Measurements from ENCODE around the gene SPG21.

- TF ChIP-seq FOXA1 (IDR thresholded peaks at IDR 0.05), result no peak
- TF ChIP-seq SUZ12 (IDR thresholded peaks at IDR 0.05), result no peak
- TF ChIP-seq SP1 (IDR thresholded peaks at IDR 0.05), result no peak
- TF ChIP-seq BHLHE40 (IDR thresholded peaks at IDR 0.05; ENCODE audit: borderline replicate concordance), result no peak
- no peak for TF ChIP-seq FOXK2 (IDR thresholded peaks at IDR 0.05)
- no peak for TF ChIP-seq TARDBP (IDR thresholded peaks at IDR 0.05)
- TF ChIP-seq ELF4 (IDR thresholded peaks at IDR 0.05), result no peak
- TF ChIP-seq HDGF (IDR thresholded peaks at IDR 0.05; ENCODE audit: borderline replicate concordance), result no peak
- TF ChIP-seq FOXM1 (IDR thresholded peaks at IDR 0.05; ENCODE audit: borderline replicate concordance), result no peak
- no peak for TF ChIP-seq NFRKB (IDR thresholded peaks at IDR 0.05)
- TF ChIP-seq ZNF384 (IDR thresholded peaks at IDR 0.05), result no peak
Measured at GRCh38 chr15:64997745-64998375, 8.1 kb upstream of the SPG21 start.
